BE2C (cell line): Measurements from ENCODE around the gene RFX1.
"Not testable (repeated sequence)": the region's sequence is repeated elsewhere in the genome, so short reads cannot be mapped to it uniquely, and the experiment has no call there.

Source experiments
- DNase-seq: peaks from one replicate; pipeline ENCODE4 v3.0.0-alpha.2; 2020
- H3K27me3 ChIP-seq: fragments of 250-450 bp; sonication (Bioruptor Pico); 2 replicates; pipeline ENCODE4 v1.5.1; 2020; ENCODE audit warnings: mild to moderate bottlenecking
- H3K36me3 ChIP-seq: fragments of 250-450 bp; sonication (Bioruptor Pico); 2 replicates; pipeline ENCODE4 v1.5.1; 2020; ENCODE audit warnings: mild to moderate bottlenecking
- H3K4me1 ChIP-seq: fragments of 250-450 bp; sonication (Bioruptor Pico); 2 replicates; pipeline ENCODE4 v1.5.1; 2020
- H3K4me3 ChIP-seq: 2 replicates; pipeline ENCODE4 v1.5.1; 2011; ENCODE audit warnings: low read depth, low read length
- H3K9me3 ChIP-seq: fragments of 250-450 bp; sonication (Bioruptor Pico); 2 replicates; pipeline ENCODE4 v1.5.1; 2020
- CTCF ChIP-seq: IDR thresholded peaks from 2 replicates; pipeline ENCODE4 v1.5.1; 2012; ENCODE audit warnings: mild to moderate bottlenecking, low read depth, low read length

Gene RFX1

GRCh38 chr19:13979244-13979615 lies 26.9 kb downstream of the RFX1 start:
- DNase-seq: no peak
- peak overlapping the region; percentile 34 for H3K4me3 ChIP-seq

DNA sequence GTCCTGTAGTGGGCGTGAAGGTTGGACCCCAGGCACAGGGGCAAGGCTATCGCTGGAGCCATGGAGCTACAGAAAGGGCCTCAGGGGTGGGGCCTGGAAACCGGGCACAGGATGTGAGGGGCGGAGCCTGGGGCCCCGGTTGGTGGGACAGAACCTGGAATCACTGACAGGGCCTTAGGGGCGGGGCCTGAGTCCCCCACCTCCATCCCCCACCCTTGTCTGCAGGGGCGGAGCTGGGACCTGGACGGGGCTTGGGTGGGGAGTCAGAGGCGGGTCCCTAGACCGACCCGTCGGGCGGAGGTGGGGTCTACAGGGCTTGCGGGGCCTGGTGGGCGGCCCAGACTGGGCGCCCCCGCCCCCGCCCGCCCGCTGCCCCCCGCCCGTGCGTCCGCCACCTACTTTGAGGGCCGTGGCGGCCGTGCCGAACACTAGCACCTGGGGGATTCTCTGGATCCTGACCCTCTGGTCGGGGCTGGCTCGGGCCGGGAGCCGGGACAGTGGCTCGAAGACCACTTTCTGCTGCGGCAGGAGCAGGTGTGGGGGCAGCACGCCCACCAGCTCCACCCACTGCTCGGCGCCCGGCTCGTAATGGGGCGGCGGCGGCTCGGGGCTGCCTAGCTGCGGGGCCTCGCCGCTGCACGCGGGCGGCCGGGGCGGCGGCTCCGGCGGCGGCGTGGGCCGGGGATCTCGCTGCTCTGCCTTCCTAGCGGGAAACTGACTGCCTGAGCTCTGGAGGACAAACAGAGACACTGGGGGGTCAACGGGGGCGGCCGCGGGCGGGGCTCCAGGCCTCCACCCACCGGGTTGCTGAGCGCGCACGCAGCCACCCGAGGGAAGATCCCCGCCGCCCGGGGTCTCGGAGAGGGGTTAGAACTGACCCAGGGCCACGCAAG lies 27.5 kb downstream of the RFX1 start:
- Histone ChIP-seq H3K4me3 (peak overlapping the region; percentile 34), H3K27me3 (no peaks in the 10 kb centered on the region), H3K9me3 (no peaks in the 10 kb centered on the region), H3K4me1 (peaks cover 24% of the 10 kb centered on the region), H3K36me3 (no peaks in the 10 kb centered on the region; the same call in 1 of the 2 replicates)
- TF ChIP-seq CTCF: no peak
- DNase-seq: peak; percentile 91

More at GRCh38 chr19:13979244-13979615, 26.9 kb downstream of the RFX1 start:
- H3K9me3 ChIP-seq: no peaks in the 10 kb centered on the region
- no peaks in the 10 kb centered on the region; the same call in 1 of the 2 replicates for H3K36me3 ChIP-seq
- no peaks in the 10 kb centered on the region for H3K27me3 ChIP-seq
- H3K4me1 ChIP-seq: peaks cover 24% of the 10 kb centered on the region
- no peak for TF ChIP-seq CTCF

- Histone ChIP-seq H3K4me1 (peaks cover 24% of the 10 kb centered on the region), H3K36me3 (no peaks in the 10 kb centered on the region; the same call in 1 of the 2 replicates), H3K4me3 (no peak overlapping the region), H3K9me3 (no peaks in the 10 kb centered on the region), H3K27me3 (no peaks in the 10 kb centered on the region)
- no peak for DNase-seq
- no peak for TF ChIP-seq CTCF
Observed at GRCh38 chr19:13977803-13978202, 28.3 kb downstream of the RFX1 start.

- Histone ChIP-seq H3K4me3 (no peak overlapping the region), H3K27me3 (no peaks in the 10 kb centered on the region), H3K36me3 (peaks cover 4% of the 10 kb centered on the region), H3K4me1 (peaks cover 22% of the 10 kb centered on the region), H3K9me3 (no peaks in the 10 kb centered on the region)
- no peak for TF ChIP-seq CTCF
- DNase-seq: no peak
Observed at GRCh38 chr19:13976446-13976845, 29.7 kb downstream of the RFX1 start.

DNA sequence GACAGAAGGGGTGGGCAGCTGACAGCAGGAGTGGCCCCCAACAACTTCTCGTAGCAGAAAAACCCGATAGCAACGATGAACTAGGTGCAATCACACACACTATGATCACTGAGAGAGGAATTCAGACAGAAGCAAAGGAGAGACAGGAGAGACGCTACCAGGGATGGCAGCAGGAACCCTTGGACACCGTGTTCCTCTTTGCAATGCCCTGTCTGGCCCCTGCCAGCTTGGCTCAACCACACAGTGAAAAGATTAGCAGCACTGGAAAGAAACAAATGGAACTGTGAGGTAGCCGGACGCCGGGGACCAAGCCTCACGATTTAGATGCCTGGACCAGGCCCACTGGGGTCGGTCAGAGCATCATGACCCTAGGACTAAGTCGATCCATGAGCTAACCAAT lies 30.2 kb downstream of the RFX1 start:
- H3K4me3 ChIP-seq: no peak overlapping the region
- H3K27me3 ChIP-seq: no peaks in the 10 kb centered on the region
- DNase-seq: no peak
- no peak for TF ChIP-seq CTCF
- peaks cover 4% of the 10 kb centered on the region for H3K36me3 ChIP-seq
- H3K4me1 ChIP-seq: peaks cover 16% of the 10 kb centered on the region
- no peaks in the 10 kb centered on the region for H3K9me3 ChIP-seq

- H3K36me3 ChIP-seq: peaks cover 4% of the 10 kb centered on the region
- no peaks in the 10 kb centered on the region for H3K27me3 ChIP-seq
- H3K9me3 ChIP-seq: no peaks in the 10 kb centered on the region
- no peak overlapping the region for H3K4me3 ChIP-seq
- TF ChIP-seq CTCF: no peak
- DNase-seq: peak; percentile 53
- H3K4me1 ChIP-seq: no peaks in the 10 kb centered on the region; the same call in 1 of the 2 replicates
Observed at GRCh38 chr19:13974073-13974472, 32.0 kb downstream of the RFX1 start.

GRCh38 chr19:13973479-13973878 lies 32.6 kb downstream of the RFX1 start:
- DNase-seq, H3K4me3 ChIP-seq, H3K9me3 ChIP-seq, H3K4me1 ChIP-seq, H3K36me3 ChIP-seq, H3K27me3 ChIP-seq: not testable (repeated sequence)
